Measurements from ENCODE around the gene P2RY12.

DNA sequence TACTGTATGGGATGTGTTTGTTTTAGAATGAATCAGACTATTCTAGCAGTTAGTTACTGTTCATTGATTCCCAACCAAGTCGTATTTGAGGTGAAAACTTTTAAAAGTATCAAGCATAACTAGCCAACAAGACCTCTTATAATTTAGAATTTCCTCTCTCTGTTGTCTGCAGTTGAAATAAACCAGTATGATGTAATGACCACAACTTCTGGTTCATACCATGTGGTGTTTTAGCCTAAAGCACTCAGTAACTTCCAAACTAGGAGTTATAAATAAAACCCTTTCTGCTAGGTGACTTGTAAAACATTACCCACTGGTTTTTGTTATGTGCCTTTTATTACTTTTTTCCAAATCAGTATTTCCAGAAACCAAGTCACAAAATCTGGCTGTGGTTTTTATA is 19.8 kb upstream of the P2RY12 start:
- TF ChIP-seq CHD2 (IDR thresholded peaks at IDR 0.05; ENCODE audit: low read length, partially characterized antibody): no peak
- TF ChIP-seq, protein P1, sequence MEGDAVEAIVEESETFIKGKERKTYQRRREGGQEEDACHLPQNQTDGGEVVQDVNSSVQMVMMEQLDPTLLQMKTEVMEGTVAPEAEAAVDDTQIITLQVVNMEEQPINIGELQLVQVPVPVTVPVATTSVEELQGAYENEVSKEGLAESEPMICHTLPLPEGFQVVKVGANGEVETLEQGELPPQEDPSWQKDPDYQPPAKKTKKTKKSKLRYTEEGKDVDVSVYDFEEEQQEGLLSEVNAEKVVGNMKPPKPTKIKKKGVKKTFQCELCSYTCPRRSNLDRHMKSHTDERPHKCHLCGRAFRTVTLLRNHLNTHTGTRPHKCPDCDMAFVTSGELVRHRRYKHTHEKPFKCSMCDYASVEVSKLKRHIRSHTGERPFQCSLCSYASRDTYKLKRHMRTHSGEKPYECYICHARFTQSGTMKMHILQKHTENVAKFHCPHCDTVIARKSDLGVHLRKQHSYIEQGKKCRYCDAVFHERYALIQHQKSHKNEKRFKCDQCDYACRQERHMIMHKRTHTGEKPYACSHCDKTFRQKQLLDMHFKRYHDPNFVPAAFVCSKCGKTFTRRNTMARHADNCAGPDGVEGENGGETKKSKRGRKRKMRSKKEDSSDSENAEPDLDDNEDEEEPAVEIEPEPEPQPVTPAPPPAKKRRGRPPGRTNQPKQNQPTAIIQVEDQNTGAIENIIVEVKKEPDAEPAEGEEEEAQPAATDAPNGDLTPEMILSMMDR (IDR thresholded peaks at IDR 0.05): no peak
- no peak for TF ChIP-seq HDAC2 (IDR thresholded peaks at IDR 0.05)
- TF ChIP-seq, protein P2, sequence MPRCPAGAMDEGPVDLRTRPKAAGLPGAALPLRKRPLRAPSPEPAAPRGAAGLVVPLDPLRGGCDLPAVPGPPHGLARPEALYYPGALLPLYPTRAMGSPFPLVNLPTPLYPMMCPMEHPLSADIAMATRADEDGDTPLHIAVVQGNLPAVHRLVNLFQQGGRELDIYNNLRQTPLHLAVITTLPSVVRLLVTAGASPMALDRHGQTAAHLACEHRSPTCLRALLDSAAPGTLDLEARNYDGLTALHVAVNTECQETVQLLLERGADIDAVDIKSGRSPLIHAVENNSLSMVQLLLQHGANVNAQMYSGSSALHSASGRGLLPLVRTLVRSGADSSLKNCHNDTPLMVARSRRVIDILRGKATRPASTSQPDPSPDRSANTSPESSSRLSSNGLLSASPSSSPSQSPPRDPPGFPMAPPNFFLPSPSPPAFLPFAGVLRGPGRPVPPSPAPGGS (IDR thresholded peaks at IDR 0.05): no peak
- TF ChIP-seq POLR2A (IDR thresholded peaks at IDR 0.05; ENCODE audit: low read length): no peak
- TF ChIP-seq KDM1A (IDR thresholded peaks at IDR 0.05; ENCODE audit: low read depth): no peak
- TF ChIP-seq, protein P3, sequence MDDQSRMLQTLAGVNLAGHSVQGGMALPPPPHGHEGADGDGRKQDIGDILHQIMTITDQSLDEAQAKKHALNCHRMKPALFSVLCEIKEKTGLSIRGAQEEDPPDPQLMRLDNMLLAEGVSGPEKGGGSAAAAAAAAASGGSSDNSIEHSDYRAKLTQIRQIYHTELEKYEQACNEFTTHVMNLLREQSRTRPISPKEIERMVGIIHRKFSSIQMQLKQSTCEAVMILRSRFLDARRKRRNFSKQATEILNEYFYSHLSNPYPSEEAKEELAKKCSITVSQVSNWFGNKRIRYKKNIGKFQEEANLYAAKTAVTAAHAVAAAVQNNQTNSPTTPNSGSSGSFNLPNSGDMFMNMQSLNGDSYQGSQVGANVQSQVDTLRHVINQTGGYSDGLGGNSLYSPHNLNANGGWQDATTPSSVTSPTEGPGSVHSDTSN (IDR thresholded peaks at IDR 0.05): no peak
